ENCODE measurements around the gene ATP11B. TPM values are rescaled to one million over a fixed set of nuclear protein-coding genes. Genes with fewer than 3 reads are reported as not detected.

Gene ATP11B
- total RNA-seq, 2 experiments from 2014 or later, result 64.6 to 86.7 TPM

GRCh38 chr3:182914341-182914740, 121.0 kb downstream of the ATP11B start:
- Mint-ChIP-seq H3K4me3 (no peak overlapping the region), H3K4me1 (peaks cover 42% of the 10 kb centered on the region), H3K9me3 (ENCODE audit: low read depth) (no peaks in the 10 kb centered on the region), H3K27ac (peak overlapping the region; percentile 70), H3K27me3 (no peaks in the 10 kb centered on the region), H3K36me3 (ENCODE audit: low read depth) (peaks cover 11% of the 10 kb centered on the region)
- intact Hi-C loops (cut with DNase I, micrococcal nuclease), result loop anchor here (5.0 kb wide), 2 partner anchors 53 to 473 kb away; no protein-coding TSS in a partner anchor
- ATAC-seq, result peak; percentile 40
- ChIA-PET CTCF (interaction anchor here (0.6 to 1.4 kb wide), 4 partner anchors 8 to 205 kb away, joined by 3 to 5 read pairs (median 4); no protein-coding TSS in a partner anchor), POLR2A (no interaction called here)
- no peak for DNase-seq

DNA sequence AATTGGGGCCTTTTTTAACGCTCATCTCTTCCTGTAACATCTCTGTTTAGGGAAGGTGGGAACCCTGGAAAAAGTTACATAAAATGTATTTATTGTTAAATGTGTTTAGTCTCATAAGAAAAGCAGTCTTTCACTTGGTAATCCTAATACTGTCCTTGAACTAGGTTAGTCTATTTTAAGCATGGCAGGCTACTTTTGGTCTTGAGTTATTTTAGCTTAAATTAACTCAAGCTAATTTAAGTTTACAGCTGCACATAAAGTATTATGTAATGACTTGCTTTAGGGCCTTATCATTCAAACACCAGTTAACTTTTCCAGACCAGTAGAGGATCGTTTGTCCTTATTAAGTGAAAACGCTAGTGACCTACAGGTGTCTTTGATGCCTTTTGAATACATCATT, 123.8 kb downstream of the ATP11B start:
- Mint-ChIP-seq H3K9me3 (ENCODE audit: low read depth) (no peaks in the 10 kb centered on the region), H3K4me1 (peaks cover 22% of the 10 kb centered on the region), H3K36me3 (ENCODE audit: low read depth) (peaks cover 13% of the 10 kb centered on the region), H3K4me3 (no peak overlapping the region), H3K27ac (no peak overlapping the region), H3K27me3 (no peaks in the 10 kb centered on the region)
- ChIA-PET POLR2A (interaction anchor here (0.6 kb wide), 1 partner anchor 94 kb away, joined by 4 read pairs; no protein-coding TSS in a partner anchor), CTCF (interaction anchor here (0.7 to 1.5 kb wide), 5 partner anchors 9 to 49 kb away, joined by 3 to 4 read pairs (median 3); no protein-coding TSS in a partner anchor)
- intact Hi-C loops (cut with DNase I, micrococcal nuclease), result no loop called here
- DNase-seq (no peak), ATAC-seq (no peak)

DNA sequence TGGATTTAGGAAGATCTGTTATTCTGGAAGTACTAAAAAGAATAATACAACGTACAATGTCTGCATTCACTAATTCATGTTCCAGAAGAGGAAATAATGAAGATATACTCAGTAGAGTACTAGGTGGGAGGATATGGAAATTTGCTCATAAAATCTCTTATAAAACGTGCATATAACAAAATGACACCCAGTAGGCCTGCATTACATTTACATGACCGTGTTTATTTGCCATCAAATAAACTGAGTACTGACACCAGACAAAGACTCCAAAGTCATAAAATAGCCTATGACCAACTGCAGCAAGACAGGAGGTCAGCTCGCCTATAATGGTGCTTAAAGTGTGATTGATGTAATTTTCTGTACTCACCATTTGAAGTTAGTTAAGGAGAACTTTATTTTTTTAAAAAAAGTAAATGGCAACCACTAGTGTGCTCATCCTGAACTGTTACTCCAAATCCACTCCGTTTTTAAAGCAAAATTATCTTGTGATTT, 126.6 kb downstream of the ATP11B start:
- Mint-ChIP-seq H3K4me1 (peaks cover under 1% of the 10 kb centered on the region), H3K27ac (no peak overlapping the region), H3K27me3 (no peaks in the 10 kb centered on the region), H3K9me3 (ENCODE audit: low read depth) (no peaks in the 10 kb centered on the region), H3K4me3 (no peak overlapping the region), H3K36me3 (ENCODE audit: low read depth) (peaks cover 15% of the 10 kb centered on the region)
- DNase-seq (no peak), ATAC-seq (no peak)
- intact Hi-C loops (cut with DNase I, micrococcal nuclease), result no loop called here
- CTCF ChIA-PET, result interaction anchor here (0.8 to 0.9 kb wide), 2 partner anchors 19 to 21 kb away, joined by 3 read pairs; no protein-coding TSS in a partner anchor
- POLR2A ChIA-PET, result no interaction called here

DNA sequence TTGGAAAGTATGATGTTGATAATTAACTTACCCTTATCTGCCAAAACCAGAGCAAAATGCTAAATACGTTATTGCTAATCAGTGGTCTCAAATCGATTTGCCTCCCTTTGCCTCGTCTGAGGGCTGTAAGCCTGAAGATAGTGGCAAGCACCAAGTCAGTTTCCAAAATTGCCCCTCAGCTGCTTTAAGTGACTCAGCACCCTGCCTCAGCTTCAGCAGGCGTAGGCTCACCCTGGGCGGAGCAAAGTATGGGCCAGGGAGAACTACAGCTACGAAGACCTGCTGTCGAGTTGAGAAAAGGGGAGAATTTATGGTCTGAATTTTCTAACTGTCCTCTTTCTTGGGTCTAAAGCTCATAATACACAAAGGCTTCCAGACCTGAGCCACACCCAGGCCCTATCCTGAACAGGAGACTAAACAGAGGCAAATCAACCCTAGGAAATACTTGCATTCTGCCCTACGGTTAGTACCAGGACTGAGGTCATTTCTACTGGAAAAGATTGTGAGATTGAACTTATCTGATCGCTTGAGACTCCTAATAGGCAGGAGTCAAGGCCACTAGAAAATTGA, 127.3 kb downstream of the ATP11B start:
- ATAC-seq (no peak), DNase-seq (no peak)
- Mint-ChIP-seq H3K27ac (no peak overlapping the region), H3K4me1 (no peaks in the 10 kb centered on the region), H3K9me3 (ENCODE audit: low read depth) (no peaks in the 10 kb centered on the region), H3K36me3 (ENCODE audit: low read depth) (peaks cover 17% of the 10 kb centered on the region), H3K27me3 (no peaks in the 10 kb centered on the region), H3K4me3 (no peak overlapping the region)
- CTCF ChIA-PET, result interaction anchor here (0.8 to 1.1 kb wide), 2 partner anchors 11 to 22 kb away, joined by 3 to 4 read pairs; no protein-coding TSS in a partner anchor
- POLR2A ChIA-PET, result no interaction called here
- intact Hi-C loops (cut with DNase I, micrococcal nuclease), result no loop called here

DNA sequence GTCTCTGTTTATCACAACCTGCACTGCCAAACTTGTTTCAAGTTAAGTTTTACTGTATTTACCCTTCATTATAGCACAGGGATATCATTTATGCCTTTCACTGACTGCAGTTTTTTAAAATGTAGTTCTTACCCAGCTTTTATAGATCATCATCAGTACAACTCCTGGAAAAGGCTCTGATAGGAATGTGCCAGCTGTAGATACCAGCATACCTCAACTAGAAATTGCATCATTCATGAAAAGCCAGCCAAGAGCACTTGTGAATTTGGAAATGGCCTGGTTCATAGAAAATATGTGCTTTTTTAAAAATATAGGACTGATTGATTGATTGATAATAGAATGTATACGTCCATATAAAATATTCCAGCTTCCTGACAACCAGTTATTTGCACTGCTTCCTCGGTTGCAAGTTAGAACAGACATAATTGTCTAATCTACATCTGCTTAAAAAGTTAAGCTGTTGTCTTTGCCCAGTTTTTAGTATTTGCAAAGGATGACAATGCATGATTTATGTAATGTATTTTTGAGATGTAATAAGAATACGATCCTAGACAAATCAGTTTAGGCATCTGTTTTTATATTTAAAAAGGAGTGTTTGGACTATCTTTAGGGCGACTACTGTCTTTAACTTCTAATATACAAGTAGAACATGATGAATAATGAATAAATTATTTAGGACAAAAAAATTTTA, 128.5 kb downstream of the ATP11B start:
- Mint-ChIP-seq H3K9me3 (ENCODE audit: low read depth) (no peaks in the 10 kb centered on the region), H3K4me1 (no peaks in the 10 kb centered on the region), H3K27ac (no peak overlapping the region), H3K4me3 (no peak overlapping the region), H3K36me3 (ENCODE audit: low read depth) (peaks cover 19% of the 10 kb centered on the region), H3K27me3 (no peaks in the 10 kb centered on the region)
- DNase-seq (no peak), ATAC-seq (no peak)
- ChIA-PET POLR2A (no interaction called here), CTCF (interaction anchor here (1.1 kb wide), 1 partner anchor 12 kb away, joined by 4 read pairs; no protein-coding TSS in a partner anchor)
- intact Hi-C loops (cut with DNase I, micrococcal nuclease), result no loop called here

DNA sequence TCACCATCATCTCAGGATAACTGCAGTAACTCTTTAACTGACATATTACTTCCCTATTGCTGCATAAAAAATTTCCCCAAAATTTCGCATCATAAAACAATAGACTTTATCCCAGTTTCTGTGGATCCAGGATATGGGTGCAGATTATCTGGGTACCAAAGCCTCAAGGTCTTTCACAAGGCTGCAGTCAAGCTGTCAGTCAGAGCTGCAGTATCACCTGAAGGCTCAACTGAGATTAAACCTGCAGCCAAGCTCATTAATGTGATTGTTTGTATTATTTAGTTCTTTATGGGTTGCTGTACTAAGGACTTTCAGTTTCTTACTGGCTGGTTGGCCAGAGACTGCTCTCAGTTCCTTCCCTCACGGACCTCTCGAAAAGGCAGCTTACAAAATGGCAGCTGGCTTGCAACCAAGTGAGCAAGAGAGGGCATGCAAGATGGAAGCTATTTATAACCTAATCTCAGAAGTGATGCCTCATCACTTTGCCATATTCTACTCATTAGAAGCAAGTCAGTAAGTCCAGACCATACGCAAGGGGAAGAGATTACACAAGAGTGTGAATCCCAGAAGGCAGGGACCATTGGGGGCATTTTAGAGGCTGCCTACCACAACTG, 132.1 kb downstream of the ATP11B start:
- H3K9me3 Mint-ChIP-seq (ENCODE audit: low read depth), result peaks cover 6% of the 10 kb centered on the region
- H3K4me1 Mint-ChIP-seq, result peaks cover 3% of the 10 kb centered on the region
- ATAC-seq, result no peak
- H3K36me3 Mint-ChIP-seq (ENCODE audit: low read depth), result peaks cover 29% of the 10 kb centered on the region
- intact Hi-C loops (cut with DNase I, micrococcal nuclease), result no loop called here
- ChIA-PET CTCF (interaction anchor here (1.0 to 1.3 kb wide), 2 partner anchors 10 to 28 kb away, joined by 3 read pairs; no protein-coding TSS in a partner anchor), POLR2A (no interaction called here)
- no peak overlapping the region for H3K27ac Mint-ChIP-seq
- H3K4me3 Mint-ChIP-seq, result no peak overlapping the region
- no peaks in the 10 kb centered on the region for H3K27me3 Mint-ChIP-seq
- DNase-seq, result no peak

GRCh38 chr3:182925944-182926337, 132.6 kb downstream of the ATP11B start:
- H3K27me3 Mint-ChIP-seq, result no peaks in the 10 kb centered on the region
- H3K4me1 Mint-ChIP-seq, result peaks cover 3% of the 10 kb centered on the region
- ChIA-PET CTCF (interaction anchor here (1.0 to 1.3 kb wide), 3 partner anchors 9 to 28 kb away, joined by 3 read pairs; no protein-coding TSS in a partner anchor), POLR2A (no interaction called here)
- ATAC-seq, result no peak
- no peak overlapping the region for H3K4me3 Mint-ChIP-seq
- H3K36me3 Mint-ChIP-seq (ENCODE audit: low read depth), result peaks cover 29% of the 10 kb centered on the region
- H3K9me3 Mint-ChIP-seq (ENCODE audit: low read depth), result peaks cover 7% of the 10 kb centered on the region
- H3K27ac Mint-ChIP-seq, result no peak overlapping the region
- DNase-seq, result no peak
- intact Hi-C loops (cut with DNase I, micrococcal nuclease), result no loop called here

DNA sequence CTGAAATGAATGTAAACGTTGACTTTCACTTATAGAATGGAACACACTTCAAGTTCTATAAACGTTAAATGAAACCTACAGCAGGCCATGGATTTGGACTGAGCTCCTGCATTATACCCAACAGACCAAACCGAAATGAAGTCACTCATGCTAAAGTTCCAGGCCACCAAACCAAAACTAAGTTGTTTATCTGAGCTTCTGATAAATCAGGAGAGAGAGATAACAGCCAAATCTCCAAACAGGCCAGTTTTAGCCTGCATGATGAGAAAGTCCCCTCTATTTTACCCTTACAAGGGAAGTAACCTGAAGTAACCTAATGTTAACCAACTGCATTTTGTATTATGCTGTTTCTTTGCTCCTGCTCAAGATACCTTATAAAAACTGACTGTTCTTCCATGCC, 142.5 kb downstream of the ATP11B start:
- no peak for DNase-seq
- Mint-ChIP-seq H3K27ac (peak overlapping the region; percentile 3), H3K4me3 (no peak overlapping the region), H3K9me3 (ENCODE audit: low read depth) (peaks cover 8% of the 10 kb centered on the region), H3K36me3 (ENCODE audit: low read depth) (peaks cover 6% of the 10 kb centered on the region), H3K27me3 (no peaks in the 10 kb centered on the region), H3K4me1 (peaks cover 26% of the 10 kb centered on the region)
- peak; percentile 35 for ATAC-seq
- CTCF ChIA-PET, result interaction anchor here (0.9 to 1.7 kb wide), 4 partner anchors 26 to 67 kb away, joined by 3 to 5 read pairs (median 4); no protein-coding TSS in a partner anchor
- intact Hi-C loops (cut with DNase I, micrococcal nuclease), result no loop called here
- POLR2A ChIA-PET, result no interaction called here

DNA sequence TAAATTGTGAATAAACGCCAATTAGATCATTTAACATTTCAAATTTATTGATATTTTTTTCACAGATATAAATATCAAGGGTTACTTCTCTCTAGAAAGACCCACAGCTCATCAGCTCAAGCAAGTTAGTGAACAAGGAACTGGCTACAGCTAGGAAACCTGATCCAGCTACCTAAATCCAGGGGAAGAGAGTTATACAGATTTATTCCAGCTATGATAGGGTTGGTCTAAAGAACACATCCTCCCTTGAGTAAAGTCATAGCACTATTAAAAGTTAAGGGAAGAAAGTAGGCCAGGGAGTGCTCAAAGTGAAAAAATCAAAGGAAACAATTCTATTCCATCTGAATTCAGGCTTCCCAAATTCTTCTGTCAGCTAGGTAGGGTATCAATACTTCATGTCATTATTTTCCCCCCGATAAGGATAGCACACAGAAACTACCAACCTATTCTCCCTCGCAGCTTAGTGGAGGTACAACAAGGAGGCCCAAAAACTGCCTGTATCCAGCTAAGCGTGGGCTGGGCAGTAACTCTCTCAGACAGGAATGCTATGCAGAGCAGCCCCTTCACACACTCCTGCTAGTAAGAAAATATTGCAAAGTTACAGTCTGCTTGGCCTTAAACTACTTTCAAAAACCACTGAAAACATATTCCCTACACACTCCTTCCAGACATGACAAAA, 143.1 kb downstream of the ATP11B start:
- DNase-seq, result no peak
- no peaks in the 10 kb centered on the region for H3K27me3 Mint-ChIP-seq
- ATAC-seq, result no peak
- peaks cover 26% of the 10 kb centered on the region for H3K4me1 Mint-ChIP-seq
- CTCF ChIA-PET, result interaction anchor here (0.6 to 1.7 kb wide), 5 partner anchors 16 to 66 kb away, joined by 3 to 5 read pairs (median 3); no protein-coding TSS in a partner anchor
- POLR2A ChIA-PET, result no interaction called here
- H3K9me3 Mint-ChIP-seq (ENCODE audit: low read depth), result peaks cover 8% of the 10 kb centered on the region
- peak overlapping the region; percentile 3 for H3K27ac Mint-ChIP-seq
- peaks cover 4% of the 10 kb centered on the region for H3K36me3 Mint-ChIP-seq (ENCODE audit: low read depth)
- intact Hi-C loops (cut with DNase I, micrococcal nuclease), result no loop called here
- no peak overlapping the region for H3K4me3 Mint-ChIP-seq

DNA sequence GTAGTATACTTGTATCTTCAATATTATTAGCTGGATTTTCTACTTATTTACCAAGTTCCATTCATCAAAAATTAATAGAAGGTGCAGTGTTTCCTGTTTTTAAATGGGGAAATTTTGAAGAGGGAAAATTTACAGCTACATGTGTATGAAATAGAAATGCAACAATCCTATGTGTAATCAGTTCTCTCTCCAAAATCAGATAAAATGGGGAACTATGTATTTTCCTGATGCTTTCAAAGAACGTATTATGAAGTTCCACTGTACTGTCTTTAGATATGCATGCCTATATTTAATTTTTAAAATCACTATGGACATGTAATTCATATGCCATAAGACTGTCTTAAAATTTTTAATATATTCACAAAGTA, 143.6 kb downstream of the ATP11B start:
- no peak overlapping the region for H3K27ac Mint-ChIP-seq
- DNase-seq (no peak), ATAC-seq (no peak)
- no peaks in the 10 kb centered on the region for H3K27me3 Mint-ChIP-seq
- ChIA-PET POLR2A (no interaction called here), CTCF (interaction anchor here (0.6 to 1.7 kb wide), 3 partner anchors 16 to 66 kb away, joined by 3 to 4 read pairs (median 3); no protein-coding TSS in a partner anchor)
- H3K36me3 Mint-ChIP-seq (ENCODE audit: low read depth), result peaks cover 2% of the 10 kb centered on the region
- intact Hi-C loops (cut with DNase I, micrococcal nuclease), result no loop called here
- no peak overlapping the region for H3K4me3 Mint-ChIP-seq
- H3K9me3 Mint-ChIP-seq (ENCODE audit: low read depth), result peaks cover 8% of the 10 kb centered on the region
- H3K4me1 Mint-ChIP-seq, result peaks cover 26% of the 10 kb centered on the region
